Sigmoid colon (tissue), 7 donors: Measurements from ENCODE around the gene TBX1. TPM values are rescaled to one million over a fixed set of nuclear protein-coding genes. Genes with fewer than 3 reads are reported as not detected.

Source experiments
- DNase-seq: peaks from one replicate; pipeline ENCODE4 v3.0.0-alpha.2; 2019
- H3K27ac ChIP-seq, 4 donors: fragments of 200-600 bp; sonication (generic); one replicate each; pipeline ENCODE4 v1.5.1; 2016 to 2019; ENCODE audit warnings: mild to moderate bottlenecking in 1 of 4
- H3K27me3 ChIP-seq, 3 donors: fragments of 200-600 bp; sonication (generic); one replicate each; pipeline ENCODE4 v1.5.1; 2019; ENCODE audit warnings: mild to moderate bottlenecking in 1 of 3
- H3K36me3 ChIP-seq, 4 donors: fragments of 200-600 bp; sonication (generic); one replicate each; pipeline ENCODE4 v1.5.1; 2016 to 2019
- H3K4me1 ChIP-seq, 4 donors: fragments of 200-600 bp; sonication (generic); one replicate each; pipeline ENCODE4 v1.5.1; 2017 to 2019
- H3K4me3 ChIP-seq, 4 donors: fragments of 200-600 bp; sonication (generic); one replicate each; pipeline ENCODE4 v1.5.1; 2017 to 2019; ENCODE audit warnings: mild to moderate bottlenecking in 2 of 4, moderate library complexity in 1 of 4
- H3K9me3 ChIP-seq, 4 donors: fragments of 200-600 bp in 3 of 4; sonication (generic) in 3 of 4; one replicate each; pipeline versions ENCODE4 v1.5.1 to v1.6.1; 2013 to 2019
- EP300 ChIP-seq, 4 donors: sonication (generic); formaldehyde crosslinking; IDR thresholded peaks; one replicate each; pipeline ENCODE4 v1.6.1; 2017; ENCODE audit warnings: antibody characterized with exemption in 4 of 4
- POLR2A ChIP-seq, 2 donors: fragments of 450-650 bp; IDR thresholded peaks; one replicate each; pipeline ENCODE4 v1.6.1; 2016; ENCODE audit warnings: antibody characterized with exemption in 2 of 2, mild to moderate bottlenecking in 2 of 2, moderate library complexity in 2 of 2
- POLR2AphosphoS5 ChIP-seq, 4 donors: sonication (generic); formaldehyde crosslinking; IDR thresholded peaks; one replicate each; pipeline ENCODE4 v1.6.1; 2017; ENCODE audit warnings: antibody characterized with exemption in 4 of 4
- WGBS, 2 donors: extraction: QIAGEN DNeasy Blood & Tissue Kit; methylation state at CpG; one replicate each; pipeline ENCODE4 v1.1.7; 2013; 5-methylcytosine and 5-hydroxymethylcytosine counted together
- intact Hi-C: fragments of 100-400 bp; cut with DNase I; formaldehyde crosslinking; loops from one replicate; pipeline ENCODE4 v1.15.1; 2023
- polyA plus RNA-seq, 3 donors: library from polyadenylated mRNA; stranded (reverse); fragments of 200-250 nt; gene quantifications; one replicate each; pipeline ENCODE4 v1.2.3, GENCODE V29; 2013
- total RNA-seq, 4 donors: library from RNA; depleted of rRNA; stranded (reverse); fragments of >200 nt; gene quantifications; one replicate each; pipeline ENCODE4 v1.1.0, GENCODE V29; 2016
- TF ChIP-seq, protein P1 (sequence below), 4 experiments: fragments of 450-650 bp in 3 of 4; fragments of 200-600 bp in 1 of 4; IDR thresholded peaks; one replicate each; pipeline ENCODE4 v1.5.1; 2016 to 2019; ENCODE audit warnings: antibody characterized with exemption in 4 of 4, mild to moderate bottlenecking in 3 of 4, moderate library complexity in 2 of 4
- donor health status: healthy with polysubstance abuse.
- donor health status: Bipolar disorder and iron deficiency.
- donor health status: healthy.

TBX1 gene
- total and polyA plus RNA-seq, 7 donors: 1.7 to 4.3 (median 2.8) TPM; not detected in 1

DNA sequence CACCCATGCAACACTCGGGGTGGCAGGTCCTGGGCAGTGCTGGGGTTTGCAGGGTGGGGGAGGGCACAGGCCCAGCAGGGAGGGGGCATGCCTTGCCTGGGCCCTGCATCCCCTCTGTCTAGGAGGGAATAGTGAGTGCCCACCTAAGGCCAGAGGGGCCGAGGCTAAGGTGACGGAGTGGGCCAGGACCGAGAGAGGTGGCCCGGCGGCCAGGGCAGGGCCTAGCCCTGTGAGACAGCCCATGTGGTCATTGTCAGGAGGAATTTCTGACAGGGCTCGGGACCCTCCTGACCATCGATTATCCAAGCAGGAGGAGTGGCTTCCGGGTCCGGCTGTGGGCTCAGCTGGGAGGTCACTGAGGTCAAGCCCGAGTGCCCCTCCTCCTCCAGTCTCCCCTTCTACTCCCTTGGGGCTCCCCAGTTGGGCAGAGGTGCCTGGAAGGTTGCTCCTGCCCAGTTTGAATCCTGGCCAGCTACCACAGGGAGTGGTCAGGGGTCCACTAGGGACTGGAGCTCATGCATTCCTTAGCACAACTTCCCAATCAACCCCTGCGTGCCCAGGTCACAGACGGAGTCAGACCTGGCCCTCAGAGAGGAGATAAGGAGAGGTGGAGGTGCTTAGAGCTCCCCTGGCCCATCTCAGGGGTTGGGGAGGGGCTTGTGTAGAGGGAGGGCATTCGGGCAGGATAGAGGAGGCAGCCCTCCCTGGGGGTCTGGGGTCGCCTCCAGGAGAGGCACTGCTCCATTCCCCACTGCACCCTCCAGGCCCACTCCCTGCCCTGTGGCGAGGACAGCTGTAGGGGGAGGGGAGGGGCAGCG lies 22.5 kb upstream of the TBX1 start:
- Histone ChIP-seq H3K36me3 (no peaks in the 10 kb centered on the region), H3K4me3 (no peak overlapping the region), H3K27me3 (peaks cover 0 to 11% (median 0%) of the 10 kb centered on the region in 3 donors), H3K27ac (no peak overlapping the region), H3K9me3 (no peaks in the 10 kb centered on the region), H3K4me1 (no peaks in the 10 kb centered on the region)
- TF ChIP-seq EP300 (IDR thresholded peaks at IDR 0.05): no peak
- 70 to 83% methylated on average over 17 of the region's 17 CpGs for WGBS, 2 donors
- intact Hi-C loops: no loop called here
- DNase-seq: no peak

DNA sequence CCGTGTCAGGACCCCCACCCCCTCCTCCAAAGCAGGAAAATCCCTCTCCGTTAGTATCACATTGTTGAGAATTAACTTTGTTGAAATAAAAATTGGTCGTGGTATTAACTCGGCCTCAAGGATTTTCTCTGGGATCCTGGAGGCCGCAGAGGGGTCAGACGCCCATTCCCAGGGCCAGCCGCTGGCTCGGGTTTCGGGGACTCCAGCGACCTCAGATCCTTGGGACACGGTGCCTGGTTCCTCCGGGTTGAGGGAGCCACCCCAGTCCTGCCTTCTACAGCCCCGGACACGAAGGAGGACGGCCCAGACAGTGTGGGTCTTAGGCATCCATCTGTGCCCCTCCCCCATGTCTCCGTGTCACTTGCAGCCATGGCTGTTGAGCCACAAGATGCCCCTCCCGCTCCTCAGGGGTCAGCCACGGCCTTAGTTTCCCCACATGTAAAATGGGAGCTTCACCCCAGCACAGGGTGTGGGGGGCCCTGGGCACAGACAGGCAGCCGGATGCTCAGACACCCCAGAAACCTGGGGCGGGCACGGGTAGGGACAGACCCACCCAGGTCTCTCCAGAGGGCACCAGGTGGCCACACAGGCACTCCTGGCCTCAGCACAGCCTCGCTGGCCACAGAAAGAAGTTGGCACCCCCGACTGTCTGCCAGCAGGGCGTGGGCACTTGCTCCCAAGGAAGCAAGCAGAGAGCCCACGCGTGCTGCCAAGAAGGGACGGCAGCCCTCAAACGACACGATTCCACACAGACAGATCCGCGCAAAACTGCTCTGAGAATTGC lies 21.7 kb upstream of the TBX1 start:
- no peak for TF ChIP-seq EP300 (IDR thresholded peaks at IDR 0.05)
- TF ChIP-seq, protein P1, sequence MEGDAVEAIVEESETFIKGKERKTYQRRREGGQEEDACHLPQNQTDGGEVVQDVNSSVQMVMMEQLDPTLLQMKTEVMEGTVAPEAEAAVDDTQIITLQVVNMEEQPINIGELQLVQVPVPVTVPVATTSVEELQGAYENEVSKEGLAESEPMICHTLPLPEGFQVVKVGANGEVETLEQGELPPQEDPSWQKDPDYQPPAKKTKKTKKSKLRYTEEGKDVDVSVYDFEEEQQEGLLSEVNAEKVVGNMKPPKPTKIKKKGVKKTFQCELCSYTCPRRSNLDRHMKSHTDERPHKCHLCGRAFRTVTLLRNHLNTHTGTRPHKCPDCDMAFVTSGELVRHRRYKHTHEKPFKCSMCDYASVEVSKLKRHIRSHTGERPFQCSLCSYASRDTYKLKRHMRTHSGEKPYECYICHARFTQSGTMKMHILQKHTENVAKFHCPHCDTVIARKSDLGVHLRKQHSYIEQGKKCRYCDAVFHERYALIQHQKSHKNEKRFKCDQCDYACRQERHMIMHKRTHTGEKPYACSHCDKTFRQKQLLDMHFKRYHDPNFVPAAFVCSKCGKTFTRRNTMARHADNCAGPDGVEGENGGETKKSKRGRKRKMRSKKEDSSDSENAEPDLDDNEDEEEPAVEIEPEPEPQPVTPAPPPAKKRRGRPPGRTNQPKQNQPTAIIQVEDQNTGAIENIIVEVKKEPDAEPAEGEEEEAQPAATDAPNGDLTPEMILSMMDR (IDR thresholded peaks at IDR 0.05): no peak
- TF ChIP-seq POLR2A (IDR thresholded peaks at IDR 0.05): no peak
- TF ChIP-seq POLR2AphosphoS5 (IDR thresholded peaks at IDR 0.05): no peak
- Histone ChIP-seq H3K27me3 (peaks cover 0 to 11% (median 0%) of the 10 kb centered on the region in 3 donors), H3K27ac (no peak overlapping the region), H3K4me3 (no peak overlapping the region), H3K4me1 (no peaks in the 10 kb centered on the region), H3K9me3 (no peaks in the 10 kb centered on the region), H3K36me3 (no peaks in the 10 kb centered on the region)
- no peak for DNase-seq
- intact Hi-C loops: no loop called here
- 49 to 74% methylated on average over 31 of the region's 31 CpGs for WGBS, 2 donors

DNA sequence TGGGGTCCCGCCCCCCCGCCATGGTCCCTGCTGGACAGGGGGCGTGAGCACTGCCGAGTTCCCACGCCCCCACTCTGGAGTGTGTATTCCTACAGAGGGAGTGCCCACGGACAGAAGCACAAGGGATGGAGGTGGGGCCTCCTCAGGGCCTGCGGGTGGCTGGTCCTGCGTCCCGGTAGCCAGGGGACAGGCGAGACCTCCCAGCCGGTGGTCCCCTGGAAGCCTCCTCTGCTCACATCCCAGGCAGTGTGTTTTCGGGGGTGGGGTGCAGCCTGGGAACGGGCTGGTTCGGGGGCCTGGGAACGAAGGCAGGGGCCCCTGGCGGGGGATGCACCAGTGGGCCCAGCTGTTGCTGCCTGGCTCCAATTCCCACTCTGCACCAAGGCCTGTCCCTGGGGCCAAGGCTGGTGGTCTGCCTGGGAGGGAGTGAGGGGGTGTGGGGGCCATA lies 21.1 kb upstream of the TBX1 start:
- Histone ChIP-seq H3K27ac (no peak overlapping the region), H3K4me3 (no peak overlapping the region), H3K27me3 (peaks cover 0 to 11% (median 0%) of the 10 kb centered on the region in 3 donors), H3K36me3 (no peaks in the 10 kb centered on the region), H3K4me1 (no peaks in the 10 kb centered on the region), H3K9me3 (no peaks in the 10 kb centered on the region)
- TF ChIP-seq, protein P1 (IDR thresholded peaks at IDR 0.05): no peak
- TF ChIP-seq POLR2A (IDR thresholded peaks at IDR 0.05) (no peak), POLR2AphosphoS5 (IDR thresholded peaks at IDR 0.05) (no peak), EP300 (IDR thresholded peaks at IDR 0.05) (no peak)
- DNase-seq: no peak
- WGBS, 2 donors: 41 to 67% methylated on average over 16 of the region's 16 CpGs
- intact Hi-C loops: no loop called here

GRCh38 chr22:19739911-19740449 lies 20.6 kb upstream of the TBX1 start:
- 81 to 91% methylated on average over 7 of the region's 7 CpGs for WGBS, 2 donors
- Histone ChIP-seq H3K27me3 (peaks cover 0 to 11% (median 0%) of the 10 kb centered on the region in 3 donors), H3K27ac (no peak overlapping the region), H3K4me3 (no peak overlapping the region), H3K9me3 (no peaks in the 10 kb centered on the region), H3K36me3 (no peaks in the 10 kb centered on the region), H3K4me1 (no peaks in the 10 kb centered on the region)
- TF ChIP-seq POLR2AphosphoS5 (IDR thresholded peaks at IDR 0.05): no peak
- TF ChIP-seq, protein P1 (IDR thresholded peaks at IDR 0.05): no peak
- no peak for TF ChIP-seq EP300 (IDR thresholded peaks at IDR 0.05)
- no peak for TF ChIP-seq POLR2A (IDR thresholded peaks at IDR 0.05)
- DNase-seq: no peak
- intact Hi-C loops: no loop called here

DNA sequence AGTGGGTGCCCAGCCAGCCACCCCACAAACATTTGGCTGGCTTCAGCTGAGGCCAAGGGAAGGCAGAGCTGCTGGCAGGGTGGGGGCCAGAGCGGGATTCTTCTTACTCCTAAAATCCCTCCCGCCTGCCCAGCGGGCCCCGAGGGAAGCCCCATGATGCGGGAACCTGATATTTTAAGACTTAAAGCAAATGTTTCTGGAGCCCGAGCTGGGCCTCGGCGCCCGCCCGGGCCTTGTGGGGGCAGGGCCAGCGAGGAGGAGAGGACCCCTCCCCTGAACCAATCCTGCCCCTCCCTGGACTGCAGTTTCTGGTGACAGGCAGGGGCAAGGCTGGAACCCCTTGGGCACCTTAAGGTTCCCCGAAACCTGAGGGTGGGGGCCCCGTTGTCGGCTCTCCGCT lies 20.0 kb upstream of the TBX1 start:
- Histone ChIP-seq H3K27ac (no peak overlapping the region), H3K9me3 (no peaks in the 10 kb centered on the region), H3K4me1 (no peaks in the 10 kb centered on the region), H3K36me3 (no peaks in the 10 kb centered on the region), H3K4me3 (no peak overlapping the region), H3K27me3 (peaks cover 0 to 11% (median 0%) of the 10 kb centered on the region in 3 donors)
- 86 to 92% methylated on average over 15 of the region's 15 CpGs for WGBS, 2 donors
- TF ChIP-seq POLR2AphosphoS5 (IDR thresholded peaks at IDR 0.05) (no peak), EP300 (IDR thresholded peaks at IDR 0.05) (no peak), POLR2A (IDR thresholded peaks at IDR 0.05) (no peak)
- TF ChIP-seq, protein P1 (IDR thresholded peaks at IDR 0.05): no peak
- intact Hi-C loops: no loop called here
- DNase-seq: no peak
